ENCODE measurements around the gene SELENOO. TPM values are rescaled to one million over a fixed set of nuclear protein-coding genes. Genes with fewer than 3 reads are reported as not detected.
"Not testable (repeated sequence)": the region's sequence is repeated elsewhere in the genome, so short reads cannot be mapped to it uniquely, and the experiment has no call there.

The SELENOO gene
- polyA plus RNA-seq, 3 donors from 2014 or later: 2.6 to 5.7 (median 3.6) TPM

DNA sequence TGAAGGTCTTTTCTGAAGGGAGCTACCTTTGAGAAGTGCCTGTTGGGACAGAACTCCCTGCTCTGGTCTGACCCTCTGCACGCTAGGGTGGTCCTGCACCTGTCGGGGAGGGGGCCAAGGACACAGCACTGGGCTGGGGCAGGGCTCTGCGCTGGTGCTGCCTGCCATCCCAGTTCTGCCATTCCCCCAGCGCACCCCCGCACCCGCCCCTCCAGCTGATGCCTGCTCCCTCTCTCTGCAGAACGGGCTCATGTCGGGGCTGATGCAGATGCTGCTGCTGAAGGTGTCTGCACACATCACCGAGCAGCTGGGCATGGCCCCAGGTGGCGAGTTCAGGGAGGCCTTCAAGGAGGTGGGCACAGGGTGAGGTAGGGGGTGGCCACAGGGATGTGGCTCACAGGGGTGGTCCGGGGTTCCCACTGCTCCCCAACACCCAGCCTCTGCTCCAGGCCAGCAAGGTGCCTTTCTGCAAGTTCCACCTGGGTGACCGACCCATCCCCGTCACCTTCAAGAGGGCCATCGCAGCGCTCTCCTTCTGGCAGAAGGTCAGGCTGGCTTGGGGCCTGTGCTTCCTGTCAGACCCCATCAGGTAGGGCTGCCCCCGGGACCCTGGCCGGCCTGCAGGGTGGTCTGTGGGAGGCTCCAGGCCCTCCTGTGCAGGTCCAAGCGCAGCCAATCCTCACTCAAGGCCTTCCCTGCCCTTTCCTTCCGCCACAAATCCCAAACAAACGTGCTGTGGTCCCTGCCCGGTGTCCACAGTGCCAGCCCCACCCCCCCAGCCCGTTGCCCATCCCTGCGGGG is 3.6 kb upstream of the SELENOO start:
- Mint-ChIP-seq H3K27me3 (ENCODE audit: low read depth in 3 of 3) (peaks cover 3 to 8% (median 6%) of the 10 kb centered on the region in 3 donors), H3K4me3 (no peak overlapping the region), H3K27ac (no peak overlapping the region), H3K36me3 (peaks cover 0 to 3% (median 0%) of the 10 kb centered on the region in 3 donors), H3K9me3 (no peaks in the 10 kb centered on the region), H3K4me1 (peaks cover 11 to 14% of the 10 kb centered on the region in 2 donors)
- no peak for DNase-seq

DNA sequence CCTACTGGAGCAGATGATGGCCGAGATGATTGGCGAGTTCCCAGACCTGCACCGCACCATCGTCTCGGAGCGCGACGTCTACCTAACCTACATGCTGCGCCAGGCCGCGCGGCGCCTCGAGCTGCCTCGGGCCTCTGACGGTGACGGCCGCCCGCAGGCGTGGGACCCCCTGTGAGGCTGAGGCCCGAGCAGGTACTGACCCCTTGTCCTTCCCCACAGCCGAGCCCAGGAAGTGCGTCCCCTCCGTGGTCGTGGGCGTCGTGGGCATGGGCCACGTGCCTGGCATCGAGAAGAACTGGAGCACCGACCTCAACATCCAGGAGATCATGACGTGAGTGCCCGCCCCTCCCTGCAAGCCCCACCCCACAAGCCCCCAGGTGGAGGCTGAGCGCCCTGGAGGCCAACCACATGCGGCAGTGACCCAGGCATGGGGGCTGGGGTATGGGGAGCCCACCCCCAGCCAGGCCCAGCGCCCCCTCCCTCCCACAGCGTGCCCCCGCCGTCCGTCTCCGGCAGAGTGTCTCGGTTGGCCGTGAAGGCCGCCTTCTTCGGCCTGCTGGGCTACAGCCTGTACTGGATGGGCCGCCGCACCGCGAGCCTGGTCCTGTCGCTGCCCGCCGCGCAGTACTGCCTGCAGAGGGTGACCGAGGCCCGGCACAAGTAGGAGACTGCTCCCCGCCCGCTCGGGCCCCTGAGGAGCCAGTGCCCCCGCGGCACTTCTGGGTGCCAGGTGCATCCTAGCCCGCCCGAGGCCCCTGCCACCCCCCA is 2.8 kb upstream of the SELENOO start:
- H3K27ac Mint-ChIP-seq: no peak overlapping the region
- H3K4me1 Mint-ChIP-seq: peaks cover 12 to 14% of the 10 kb centered on the region in 2 donors
- H3K27me3 Mint-ChIP-seq (ENCODE audit: low read depth in 3 of 3): peaks cover 3 to 8% (median 6%) of the 10 kb centered on the region in 3 donors
- H3K4me3 Mint-ChIP-seq: peak overlapping the region in 1 of 5 donors; percentile 13
- DNase-seq: no peak
- H3K9me3 Mint-ChIP-seq: no peaks in the 10 kb centered on the region
- peaks cover 0 to 3% (median 0%) of the 10 kb centered on the region in 3 donors for H3K36me3 Mint-ChIP-seq

DNA sequence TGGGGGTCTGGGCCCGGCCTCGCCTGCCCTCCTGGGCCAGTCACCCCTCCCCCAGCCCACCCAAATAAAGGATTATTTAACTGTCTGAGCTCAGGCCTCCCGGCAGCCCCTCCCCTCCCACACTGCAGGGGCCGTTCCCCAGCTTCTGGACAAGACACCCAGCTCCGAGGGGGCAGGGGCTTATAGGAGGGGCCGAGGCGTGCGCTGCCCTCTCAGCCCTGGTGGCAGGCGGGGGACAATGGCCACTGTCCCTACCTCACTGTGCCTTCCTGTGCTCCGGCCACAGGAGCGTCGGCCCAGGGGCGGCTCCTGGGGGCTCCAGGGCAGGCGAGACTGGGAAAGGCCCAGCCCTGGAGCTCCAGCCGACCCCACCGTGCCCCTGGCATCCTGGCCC is 2.2 kb upstream of the SELENOO start:
- DNase-seq: no peak
- Mint-ChIP-seq H3K4me1 (peaks cover 16% of the 10 kb centered on the region in 2 donors), H3K9me3 (no peaks in the 10 kb centered on the region), H3K27ac (no peak overlapping the region), H3K27me3 (ENCODE audit: low read depth in 3 of 3) (peaks cover 3 to 8% (median 6%) of the 10 kb centered on the region in 3 donors), H3K36me3 (peaks cover 0 to 3% (median 0%) of the 10 kb centered on the region in 3 donors), H3K4me3 (peak overlapping the region in 1 of 5 donors; percentile 38)

DNA sequence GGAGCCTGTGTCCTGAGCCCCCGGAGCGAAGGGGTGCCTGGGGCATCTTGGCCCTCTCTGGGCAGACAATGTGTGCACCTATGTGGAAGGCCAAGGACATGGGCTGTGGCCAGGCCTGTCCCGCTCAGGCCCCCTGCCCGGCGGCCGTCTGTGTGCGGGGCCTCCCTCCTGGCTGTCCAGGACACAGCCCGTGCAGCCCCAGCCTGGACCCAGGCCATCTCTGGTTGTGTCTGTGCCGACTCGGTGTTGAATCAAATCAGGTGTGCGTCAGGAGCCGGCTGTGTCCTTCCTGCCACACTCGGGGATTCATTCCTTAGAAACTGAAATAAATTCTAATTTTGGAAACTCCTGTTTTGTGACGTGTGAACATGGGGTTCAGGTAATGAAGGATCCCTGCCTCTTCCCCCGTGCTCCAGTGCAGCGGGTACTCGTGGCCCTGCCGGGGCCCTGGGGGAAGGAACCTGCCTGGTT is 1.5 kb upstream of the SELENOO start:
- Mint-ChIP-seq H3K27me3 (ENCODE audit: low read depth in 3 of 3) (peaks cover 3 to 8% (median 6%) of the 10 kb centered on the region in 3 donors), H3K4me3 (peak overlapping the region; percentile 12 to 67 (median 23)), H3K4me1 (peaks cover 16 to 21% of the 10 kb centered on the region in 2 donors), H3K27ac (peak overlapping the region in 4 of 6 donors; percentile 55 to 78 (median 66)), H3K9me3 (no peaks in the 10 kb centered on the region), H3K36me3 (peaks cover 0 to 3% (median 0%) of the 10 kb centered on the region in 3 donors)
- DNase-seq: no peak

DNA sequence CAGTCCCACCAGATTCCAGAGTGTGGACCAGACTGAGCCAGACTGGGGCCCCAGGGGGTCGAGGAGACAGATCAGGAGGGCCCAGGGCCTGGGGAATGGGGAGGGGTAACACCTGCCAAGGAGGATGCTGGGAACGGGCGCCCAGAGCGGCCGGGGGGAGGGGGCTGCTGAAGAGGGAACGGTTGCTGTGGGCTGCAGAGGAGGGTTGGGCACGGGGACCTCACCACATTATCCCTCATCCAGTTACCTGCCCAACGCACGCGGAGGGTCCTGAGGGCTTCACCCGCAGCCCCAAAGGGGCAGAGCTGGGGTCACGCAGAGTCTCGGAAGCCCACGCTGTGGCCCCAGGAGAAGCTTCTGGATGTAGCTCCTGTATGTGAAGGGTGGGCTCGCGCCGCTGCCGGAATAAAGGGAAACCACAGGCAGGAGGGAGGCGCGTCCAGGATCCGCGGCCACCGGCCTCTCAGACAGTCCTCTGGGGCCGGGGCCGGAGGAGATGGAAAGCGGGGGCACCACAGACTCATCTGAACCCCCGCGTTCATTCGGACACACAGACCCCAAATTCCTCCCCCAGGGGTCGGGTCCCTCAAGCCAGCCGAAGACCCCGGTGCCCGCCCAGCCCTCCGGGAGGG is 866 bp upstream of the SELENOO start:
- Mint-ChIP-seq H3K27me3 (ENCODE audit: low read depth in 3 of 3) (peaks cover 3 to 8% (median 6%) of the 10 kb centered on the region in 3 donors), H3K27ac (peak overlapping the region in 5 of 6 donors; percentile 35 to 78 (median 71)), H3K4me1 (peaks cover 19 to 25% of the 10 kb centered on the region in 2 donors), H3K36me3 (peaks cover 0 to 3% (median 0%) of the 10 kb centered on the region in 3 donors), H3K9me3 (no peaks in the 10 kb centered on the region), H3K4me3 (peak overlapping the region; percentile 21 to 67 (median 54))
- DNase-seq: no peak

DNA sequence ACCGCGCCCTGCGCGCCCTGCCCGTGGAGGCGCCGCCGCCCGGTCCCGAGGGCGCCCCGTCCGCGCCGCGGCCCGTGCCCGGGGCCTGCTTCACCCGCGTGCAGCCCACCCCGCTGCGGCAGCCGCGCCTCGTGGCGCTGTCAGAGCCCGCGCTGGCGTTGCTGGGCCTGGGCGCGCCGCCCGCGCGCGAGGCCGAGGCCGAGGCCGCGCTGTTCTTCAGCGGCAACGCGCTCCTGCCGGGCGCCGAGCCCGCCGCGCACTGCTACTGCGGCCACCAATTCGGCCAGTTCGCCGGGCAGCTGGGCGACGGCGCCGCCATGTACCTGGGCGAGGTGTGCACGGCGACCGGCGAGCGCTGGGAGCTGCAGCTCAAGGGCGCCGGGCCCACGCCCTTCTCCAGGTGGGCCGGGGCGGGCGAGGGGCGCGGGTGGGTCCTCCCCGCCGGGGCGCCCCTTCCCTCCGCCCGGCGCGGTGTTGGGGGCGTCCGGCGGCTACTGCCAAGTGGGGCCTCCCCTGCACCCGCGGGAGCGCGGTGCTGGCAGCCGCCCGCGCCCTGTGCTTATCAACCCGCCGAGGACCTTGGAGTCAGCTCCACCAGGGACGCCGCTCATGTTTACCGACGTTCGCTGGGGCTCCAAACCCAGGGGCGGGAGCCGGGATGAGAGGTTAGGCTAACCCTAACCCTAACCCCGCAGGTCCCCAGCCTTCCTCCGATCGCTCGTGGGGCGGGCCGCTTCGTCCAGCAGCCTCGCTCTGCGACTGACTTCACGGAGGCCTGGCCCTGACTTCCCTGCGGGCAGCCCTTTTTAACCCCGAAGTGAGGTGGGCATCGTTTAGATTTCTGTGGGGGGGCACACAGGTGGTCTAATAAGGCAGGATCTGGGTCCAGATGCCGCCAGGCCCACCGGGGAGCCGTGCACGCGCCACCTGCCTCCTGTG is 649 bp downstream of the SELENOO start:
- peak overlapping the region; percentile 34 to 83 (median 64) for H3K27ac Mint-ChIP-seq
- no peaks in the 10 kb centered on the region for H3K9me3 Mint-ChIP-seq
- peaks cover 3 to 6% (median 5%) of the 10 kb centered on the region in 3 donors for H3K27me3 Mint-ChIP-seq (ENCODE audit: low read depth in 3 of 3)
- H3K4me3 Mint-ChIP-seq: peak overlapping the region; percentile 78 to 86 (median 84)
- DNase-seq: no peak
- H3K4me1 Mint-ChIP-seq: peaks cover 23 to 30% of the 10 kb centered on the region in 2 donors
- H3K36me3 Mint-ChIP-seq: peaks cover 0 to 3% (median 3%) of the 10 kb centered on the region in 3 donors

DNA sequence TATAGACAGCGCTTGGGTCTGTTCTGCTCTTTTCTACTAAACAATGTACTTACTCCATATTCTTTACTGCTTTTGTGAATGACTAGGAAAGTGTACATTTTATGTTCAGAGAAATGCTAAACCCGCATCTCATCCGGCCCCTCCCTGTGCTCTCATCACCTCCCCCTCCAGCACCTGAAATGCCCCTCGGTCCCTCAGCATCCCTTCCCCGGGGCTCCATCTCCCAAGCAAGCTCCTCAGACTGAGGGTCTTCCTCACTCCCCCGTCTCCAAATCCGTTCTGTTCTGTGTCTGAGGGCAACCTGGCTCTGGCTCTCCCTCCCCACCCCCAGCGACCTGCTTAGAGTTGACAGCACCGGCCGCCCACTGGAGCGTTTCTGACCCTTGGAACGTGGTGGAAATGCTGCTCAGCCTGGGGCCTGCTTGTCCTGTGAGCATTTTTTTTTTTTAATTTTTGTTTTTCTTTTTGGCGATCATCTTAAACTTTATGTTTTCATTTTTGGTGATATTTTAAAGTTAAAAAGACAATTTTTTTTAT is 1.4 kb downstream of the SELENOO start:
- Mint-ChIP-seq H3K9me3 (no peaks in the 10 kb centered on the region), H3K27me3 (ENCODE audit: low read depth in 3 of 3) (peaks cover 2 to 6% (median 2%) of the 10 kb centered on the region in 3 donors), H3K27ac (peak overlapping the region; percentile 34 to 83 (median 64))

DNA sequence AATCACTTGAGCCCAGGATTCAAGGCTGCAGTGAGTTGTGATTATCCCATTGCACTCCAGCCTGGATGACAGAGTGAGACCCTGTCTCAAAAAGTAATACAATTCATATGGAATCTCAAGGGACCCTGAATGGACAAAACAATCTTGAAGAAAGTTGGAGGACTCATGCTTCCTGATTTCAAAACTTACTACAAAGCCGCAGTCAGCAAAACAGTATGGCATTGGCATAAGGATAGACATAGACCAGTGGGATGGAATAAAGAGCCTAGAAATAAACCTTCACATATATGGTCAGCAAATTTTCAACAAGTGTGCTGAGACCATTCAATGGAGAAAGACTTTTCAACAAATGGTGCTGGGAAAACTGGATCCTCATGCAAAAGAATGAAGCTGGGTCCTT is 2.5 kb downstream of the SELENOO start:
- H3K4me1 Mint-ChIP-seq: peaks cover 27 to 30% of the 10 kb centered on the region in 2 donors
- H3K36me3 Mint-ChIP-seq: peaks cover 0 to 4% (median 3%) of the 10 kb centered on the region in 3 donors
- H3K9me3 Mint-ChIP-seq: no peaks in the 10 kb centered on the region
- no peak for DNase-seq
- H3K4me3 Mint-ChIP-seq: peak overlapping the region in 3 of 5 donors; percentile 27 to 51 (median 33)
- H3K27me3 Mint-ChIP-seq (ENCODE audit: low read depth in 3 of 3): peaks cover 0 to 8% (median 2%) of the 10 kb centered on the region in 3 donors
- no peak overlapping the region for H3K27ac Mint-ChIP-seq

More for the DNA sequence above, 1.4 kb downstream of the SELENOO start:
- DNase-seq: no peak
- peaks cover 0 to 4% (median 3%) of the 10 kb centered on the region in 3 donors for H3K36me3 Mint-ChIP-seq
- peak overlapping the region; percentile 78 to 86 (median 84) for H3K4me3 Mint-ChIP-seq
- H3K4me1 Mint-ChIP-seq: peaks cover 23 to 30% of the 10 kb centered on the region in 2 donors

DNA sequence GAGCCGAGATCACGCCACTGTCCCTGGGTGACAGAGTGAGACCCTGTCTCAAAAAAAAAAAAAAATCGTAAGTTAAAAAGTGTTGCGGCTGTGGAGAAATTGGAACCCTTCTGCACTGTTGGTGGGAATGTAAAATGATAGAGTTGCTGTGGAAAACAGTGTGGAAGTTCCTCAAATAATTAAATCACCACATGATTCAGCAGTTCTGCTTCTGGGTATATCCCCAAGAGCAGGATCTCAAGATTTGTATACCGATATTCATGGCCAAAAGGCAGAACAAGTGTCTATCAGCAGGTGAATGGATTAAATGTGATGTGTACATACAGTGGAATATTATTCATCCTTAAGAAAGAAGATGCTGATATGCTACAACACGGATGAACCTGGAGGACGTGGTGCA is 3.8 kb downstream of the SELENOO start:
- peaks cover 0 to 4% (median 0%) of the 10 kb centered on the region in 3 donors for H3K36me3 Mint-ChIP-seq
- DNase-seq: no peak
- peaks cover 26 to 31% of the 10 kb centered on the region in 2 donors for H3K4me1 Mint-ChIP-seq
- H3K9me3 Mint-ChIP-seq: no peaks in the 10 kb centered on the region
- no peak overlapping the region for H3K4me3 Mint-ChIP-seq
- peaks cover 0 to 5% (median 2%) of the 10 kb centered on the region in 3 donors for H3K27me3 Mint-ChIP-seq (ENCODE audit: low read depth in 3 of 3)
- H3K27ac Mint-ChIP-seq: peak overlapping the region in 2 of 6 donors; percentile 3

DNA sequence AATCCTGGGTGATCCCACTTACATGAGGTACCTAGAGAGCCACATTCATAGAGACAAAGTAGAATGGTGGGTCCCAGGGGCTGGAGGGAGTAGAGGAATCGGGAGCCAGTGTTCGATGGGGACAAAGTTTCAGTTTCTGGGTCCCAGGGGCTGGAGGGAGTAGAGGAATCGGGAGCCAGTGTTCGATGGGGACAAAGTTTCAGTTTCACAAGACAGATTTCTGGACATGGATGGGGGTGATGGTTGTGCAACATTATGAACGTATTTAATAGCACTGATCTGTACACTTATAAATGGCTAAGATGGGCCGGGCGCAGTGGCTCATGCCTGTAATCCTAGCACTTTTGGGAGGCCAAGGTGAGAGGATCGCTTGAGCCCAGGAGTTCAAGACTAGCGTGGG is 4.2 kb downstream of the SELENOO start:
- peaks cover 29 to 35% of the 10 kb centered on the region in 2 donors for H3K4me1 Mint-ChIP-seq
- peak overlapping the region in 4 of 6 donors; percentile 3 to 9 (median 4) for H3K27ac Mint-ChIP-seq
- not testable (repeated sequence) for H3K27me3 Mint-ChIP-seq (ENCODE audit: low read depth in 3 of 3); DNase-seq; H3K4me3 Mint-ChIP-seq; H3K36me3 Mint-ChIP-seq; H3K9me3 Mint-ChIP-seq

DNA sequence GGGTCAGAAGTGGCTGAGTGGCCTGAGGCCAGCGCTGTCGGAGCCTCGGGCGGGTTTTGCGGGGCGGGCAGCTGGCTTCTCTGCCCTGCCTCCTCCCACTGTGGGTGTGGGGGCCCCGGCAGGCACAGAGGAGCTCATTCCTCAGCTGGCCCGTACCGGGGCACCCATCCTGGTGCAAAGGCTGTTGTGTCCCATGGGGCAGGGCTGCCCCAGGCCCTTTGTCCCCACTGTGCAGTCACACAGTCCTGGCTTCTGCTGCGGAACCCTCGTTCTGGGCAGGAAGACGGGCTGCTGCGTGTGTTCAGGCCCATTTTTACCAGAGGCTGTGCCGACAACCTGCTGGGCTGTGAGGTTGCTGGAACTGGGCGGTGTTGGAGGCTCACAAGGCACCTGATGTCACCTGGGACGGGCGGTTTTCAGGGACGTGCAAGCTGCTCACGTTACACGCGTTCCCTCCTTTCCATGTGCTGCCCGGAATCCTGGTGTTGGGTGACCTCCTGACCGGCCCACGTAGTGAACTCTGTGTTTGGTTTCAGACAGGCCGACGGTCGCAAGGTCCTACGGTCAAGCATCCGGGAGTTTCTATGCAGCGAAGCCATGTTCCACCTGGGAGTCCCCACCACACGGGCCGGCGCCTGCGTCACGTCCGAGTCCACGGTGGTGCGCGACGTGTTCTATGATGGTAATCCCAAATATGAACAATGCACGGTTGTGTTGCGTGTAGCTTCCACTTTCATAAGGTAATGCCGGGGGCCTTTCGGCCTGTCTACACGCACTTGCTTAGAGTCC is 5.2 kb downstream of the SELENOO start:
- peaks cover 29 to 37% of the 10 kb centered on the region in 2 donors for H3K4me1 Mint-ChIP-seq
- H3K27me3 Mint-ChIP-seq (ENCODE audit: low read depth in 3 of 3): peaks cover 0 to 2% (median 0%) of the 10 kb centered on the region in 3 donors
- peaks cover 4 to 8% (median 4%) of the 10 kb centered on the region in 3 donors for H3K36me3 Mint-ChIP-seq
- H3K27ac Mint-ChIP-seq: no peak overlapping the region
- DNase-seq: no peak
- no peaks in the 10 kb centered on the region for H3K9me3 Mint-ChIP-seq
- no peak overlapping the region for H3K4me3 Mint-ChIP-seq

Data from immature natural killer cell (primary cell).